H9 (cell line): ENCODE results near the gene SPATA18. TPM values are rescaled to one million over a fixed set of nuclear protein-coding genes. Genes with fewer than 3 reads are reported as not detected.

ENCODE experiments used
- DNase-seq: peaks from one replicate; pipeline ENCODE4 v3.0.0-alpha.2; 2017
- H2AFZ ChIP-seq: one replicate; pipeline ENCODE4 v1.6.1; 2013; ENCODE audit warnings: mild to moderate bottlenecking, low read length, control low read depth, moderate library complexity
- H2AK5ac ChIP-seq: 2 replicates; pipeline ENCODE4 v1.6.1; 2013; ENCODE audit warnings: low read length, control low read depth, mixed read lengths; ENCODE audit not compliant: insufficient read length
- H2BK120ac ChIP-seq: one replicate; pipeline ENCODE4 v1.6.1; 2013; ENCODE audit warnings: low read depth, mild to moderate bottlenecking, low read length, control low read depth, inconsistent platforms; ENCODE audit not compliant: poor library complexity, severe bottlenecking
- H2BK12ac ChIP-seq: 2 replicates; pipeline ENCODE4 v1.6.1; 2013; ENCODE audit warnings: low read length, control low read depth, mixed read lengths, low read depth; ENCODE audit not compliant: insufficient read length
- H2BK15ac ChIP-seq: 2 replicates; pipeline ENCODE4 v1.6.1; 2013; ENCODE audit warnings: low read depth, low read length, control low read depth
- H2BK20ac ChIP-seq: one replicate; pipeline ENCODE4 v1.6.1; 2013; ENCODE audit warnings: low read depth, mild to moderate bottlenecking, low read length, control low read depth, inconsistent platforms; ENCODE audit not compliant: poor library complexity, severe bottlenecking
- H2BK5ac ChIP-seq: 2 replicates; pipeline ENCODE4 v1.6.1; 2013; ENCODE audit warnings: low read length, control low read depth, mixed read lengths; ENCODE audit not compliant: insufficient read length
- H3K14ac ChIP-seq: 2 replicates; pipeline ENCODE4 v1.6.1; 2013; ENCODE audit warnings: low read length, control low read depth; ENCODE audit not compliant: insufficient read depth
- H3K18ac ChIP-seq: 2 replicates; pipeline ENCODE4 v1.6.1; 2013; ENCODE audit warnings: low read depth, mild to moderate bottlenecking, mixed read lengths, low read length, control low read depth; ENCODE audit not compliant: insufficient read length
- H3K23ac ChIP-seq: 2 replicates; pipeline ENCODE4 v1.6.1; 2013; ENCODE audit warnings: low read length, control low read depth, mixed read lengths, low read depth; ENCODE audit not compliant: insufficient read length
- H3K23me2 ChIP-seq: 2 replicates; pipeline ENCODE4 v1.6.1; 2013; ENCODE audit warnings: low read depth, mild to moderate bottlenecking, mixed read lengths, low read length, control low read depth; ENCODE audit not compliant: insufficient read length, poor library complexity, severe bottlenecking
- H3K27ac ChIP-seq: 2 replicates; pipeline ENCODE4 v1.5.1; 2013; ENCODE audit warnings: low read length, control low read depth, mixed read lengths, low read depth; ENCODE audit not compliant: insufficient read length
- H3K27me3 ChIP-seq: 2 replicates; pipeline ENCODE4 v1.6.1; 2013; ENCODE audit warnings: low read length, control low read depth, inconsistent platforms; ENCODE audit not compliant: insufficient read depth
- H3K4ac ChIP-seq: 2 replicates; pipeline ENCODE4 v1.6.1; 2013; ENCODE audit warnings: low read depth, mild to moderate bottlenecking, control low read depth, inconsistent platforms, low read length, moderate library complexity
- H3K4me1 ChIP-seq: 2 replicates; pipeline ENCODE4 v1.6.1; 2013; ENCODE audit warnings: low read length, control low read depth, inconsistent platforms; ENCODE audit not compliant: insufficient read depth
- H3K4me2 ChIP-seq: 2 replicates; pipeline ENCODE4 v1.6.1; 2013; ENCODE audit warnings: low read length, control low read depth, mixed read lengths; ENCODE audit not compliant: insufficient read length, insufficient read depth
- H3K56ac ChIP-seq: 2 replicates; pipeline ENCODE4 v1.6.1; 2013; ENCODE audit warnings: low read depth, mild to moderate bottlenecking, mixed read lengths, low read length, control low read depth; ENCODE audit not compliant: insufficient read length
- H3K79me1 ChIP-seq: 2 replicates; pipeline ENCODE4 v1.6.1; 2013; ENCODE audit warnings: low read depth, mild to moderate bottlenecking, moderate library complexity, low read length, control low read depth, inconsistent platforms; ENCODE audit not compliant: insufficient read depth, poor library complexity, severe bottlenecking
- H3K79me2 ChIP-seq: 2 replicates; pipeline ENCODE4 v1.6.1; 2013; ENCODE audit warnings: low read length, control low read depth, inconsistent platforms; ENCODE audit not compliant: insufficient read depth
- H3K9ac ChIP-seq: 2 replicates; pipeline ENCODE4 v1.6.1; 2013; ENCODE audit warnings: low read length, control low read depth, mixed read lengths; ENCODE audit not compliant: insufficient read length; ENCODE audit errors: extremely low read depth
- H3K9me3 ChIP-seq: one replicate; pipeline ENCODE4 v1.6.1; 2013; ENCODE audit warnings: low read depth, low read length, inconsistent platforms; ENCODE audit not compliant: control insufficient read depth
- H3T11ph ChIP-seq: one replicate; pipeline ENCODE4 v1.6.1; 2013; ENCODE audit warnings: mild to moderate bottlenecking, low read length, control low read depth, inconsistent platforms
- H4K20me1 ChIP-seq: one replicate; pipeline ENCODE4 v1.6.1; 2013; ENCODE audit not compliant: control insufficient read depth, insufficient read length, insufficient read depth
- H4K5ac ChIP-seq: 2 replicates; pipeline ENCODE4 v1.6.1; 2013; ENCODE audit warnings: low read depth, mild to moderate bottlenecking, mixed read lengths, low read length, control low read depth; ENCODE audit not compliant: insufficient read length
- H4K8ac ChIP-seq: replicated peaks from 2 replicates; pipeline ENCODE4 v1.6.1; 2013; ENCODE audit warnings: low read length, control low read depth, mixed read lengths, low read depth; ENCODE audit not compliant: insufficient read length
- H4K91ac ChIP-seq: 2 replicates; pipeline ENCODE4 v1.6.1; 2013; ENCODE audit warnings: low read depth, mild to moderate bottlenecking, moderate library complexity, mixed read lengths, low read length, control low read depth; ENCODE audit not compliant: insufficient read length
- H3K27ac Mint-ChIP-seq, 3 experiments: 2 replicates in 2 of 3; 3 replicates in 1 of 3; pipeline ENCODE4 v1.8.0; 2020 to 2021; ENCODE audit warnings: mixed read lengths in 3 of 3, mild to moderate bottlenecking in 1 of 3, moderate library complexity in 1 of 3
- H3K27me3 Mint-ChIP-seq: 2 replicates; pipeline ENCODE4 v1.8.0; 2021; ENCODE audit warnings: low read depth, mild to moderate bottlenecking, moderate library complexity, mixed read lengths
- H3K36me3 Mint-ChIP-seq, 3 experiments: 2 replicates in 2 of 3; 3 replicates in 1 of 3; pipeline ENCODE4 v1.8.0; 2020 to 2021; ENCODE audit warnings: low read depth in 3 of 3, mixed read lengths in 3 of 3; ENCODE audit not compliant: insufficient read depth in 1 of 3
- H3K4me1 Mint-ChIP-seq, 2 experiments: 2 replicates each; pipeline ENCODE4 v1.8.0; 2020; ENCODE audit warnings: mixed read lengths in 2 of 2
- H3K4me3 Mint-ChIP-seq, 2 experiments: 2 replicates in 1 of 2; 3 replicates in 1 of 2; pipeline ENCODE4 v1.8.0; 2020 to 2021; ENCODE audit warnings: mild to moderate bottlenecking in 2 of 2, mixed read lengths in 2 of 2, moderate library complexity in 1 of 2
- H3K9me3 Mint-ChIP-seq, 2 experiments: 2 replicates in 1 of 2; 3 replicates in 1 of 2; pipeline ENCODE4 v1.8.0; 2020; ENCODE audit warnings: mild to moderate bottlenecking in 2 of 2, mixed read lengths in 2 of 2, moderate library complexity in 1 of 2
- WGBS: extraction: QIAGEN DNeasy Blood & Tissue Kit; methylation state at CpG from one replicate; pipeline ENCODE4 v1.1.7; 2013; ENCODE audit warnings: missing lambda C conversion rate, low lambda C conversion rate, mixed read lengths; ENCODE audit not compliant: insufficient read length; ENCODE audit errors: extremely low coverage; 5-methylcytosine and 5-hydroxymethylcytosine counted together
- total RNA-seq: library from RNA; stranded (reverse); gene quantifications from 2 replicates; pipeline ENCODE4 v1.2.1, GENCODE V29; 2021
- TF ChIP-seq, protein P1 (sequence below): fragments of 200-600 bp; sonication (generic); conservative IDR thresholded peaks from 3 replicates; pipeline ENCODE4 v1.8.0; 2021; ENCODE audit warnings: antibody characterized with exemption, mild to moderate bottlenecking

The SPATA18 gene
- total RNA-seq, 1 experiment from 2014 or later, result 3.9 TPM

DNA sequence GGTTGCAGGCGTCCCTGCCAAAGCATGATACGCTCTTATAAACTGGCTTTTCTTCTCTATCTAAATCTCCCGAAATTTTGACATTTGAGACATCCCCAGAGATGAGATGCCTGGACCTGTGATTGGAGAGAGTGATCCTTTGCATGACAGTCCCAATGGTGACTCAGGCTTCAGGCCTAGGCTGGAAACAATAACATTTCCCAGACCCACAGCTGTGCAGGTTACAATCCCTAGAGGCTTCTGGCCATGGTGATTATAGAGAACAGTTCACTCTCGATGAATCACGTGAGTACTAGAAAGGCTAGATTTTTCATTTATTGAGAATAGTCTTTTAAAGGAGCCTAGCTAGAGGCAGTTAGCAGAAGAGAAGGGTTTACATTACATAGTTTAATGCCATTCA, 75.9 kb downstream of the SPATA18 start:
- no peak overlapping the region for H4K5ac ChIP-seq
- H3K56ac ChIP-seq, result no peak overlapping the region
- no peak overlapping the region for H3K23ac ChIP-seq
- H3K9ac ChIP-seq, result no peak overlapping the region
- H4K8ac ChIP-seq, result no peak overlapping the region
- H2BK20ac ChIP-seq, result no peak overlapping the region
- no peaks in the 10 kb centered on the region for H4K20me1 ChIP-seq
- H3T11ph ChIP-seq, result no peak overlapping the region
- no peaks in the 10 kb centered on the region for H3K23me2 ChIP-seq
- no peaks in the 10 kb centered on the region for H3K79me1 ChIP-seq
- Mint-ChIP-seq H3K27ac (no peak overlapping the region), H3K4me1 (peaks cover 7 to 8% of the 10 kb centered on the region in 2 experiments), H3K9me3 (peaks cover 8 to 14% of the 10 kb centered on the region in 2 experiments), H3K4me3 (no peak overlapping the region), H3K36me3 (peaks cover 7 to 8% (median 7%) of the 10 kb centered on the region in 3 experiments; a peak in 5 of 7 replicates), H3K27me3 (no peaks in the 10 kb centered on the region)
- DNase-seq, result no peak
- no peak overlapping the region for H3K4ac ChIP-seq
- H3K14ac ChIP-seq, result no peak overlapping the region
- H2BK5ac ChIP-seq, result no peak overlapping the region
- no peak overlapping the region for H3K4me2 ChIP-seq
- no peak overlapping the region for H2BK15ac ChIP-seq
- no peak overlapping the region for H2AK5ac ChIP-seq
- no peaks in the 10 kb centered on the region for H3K9me3 ChIP-seq
- WGBS, result no CpG with 5 or more reads among the region's 5 CpGs
- no peak overlapping the region for H3K27ac ChIP-seq
- no peaks in the 10 kb centered on the region for H3K4me1 ChIP-seq
- H2BK120ac ChIP-seq, result no peak overlapping the region
- H2AFZ ChIP-seq, result no peak overlapping the region
- TF ChIP-seq, protein P1, sequence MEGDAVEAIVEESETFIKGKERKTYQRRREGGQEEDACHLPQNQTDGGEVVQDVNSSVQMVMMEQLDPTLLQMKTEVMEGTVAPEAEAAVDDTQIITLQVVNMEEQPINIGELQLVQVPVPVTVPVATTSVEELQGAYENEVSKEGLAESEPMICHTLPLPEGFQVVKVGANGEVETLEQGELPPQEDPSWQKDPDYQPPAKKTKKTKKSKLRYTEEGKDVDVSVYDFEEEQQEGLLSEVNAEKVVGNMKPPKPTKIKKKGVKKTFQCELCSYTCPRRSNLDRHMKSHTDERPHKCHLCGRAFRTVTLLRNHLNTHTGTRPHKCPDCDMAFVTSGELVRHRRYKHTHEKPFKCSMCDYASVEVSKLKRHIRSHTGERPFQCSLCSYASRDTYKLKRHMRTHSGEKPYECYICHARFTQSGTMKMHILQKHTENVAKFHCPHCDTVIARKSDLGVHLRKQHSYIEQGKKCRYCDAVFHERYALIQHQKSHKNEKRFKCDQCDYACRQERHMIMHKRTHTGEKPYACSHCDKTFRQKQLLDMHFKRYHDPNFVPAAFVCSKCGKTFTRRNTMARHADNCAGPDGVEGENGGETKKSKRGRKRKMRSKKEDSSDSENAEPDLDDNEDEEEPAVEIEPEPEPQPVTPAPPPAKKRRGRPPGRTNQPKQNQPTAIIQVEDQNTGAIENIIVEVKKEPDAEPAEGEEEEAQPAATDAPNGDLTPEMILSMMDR, result no peak
- no peak overlapping the region for H4K91ac ChIP-seq
- H3K18ac ChIP-seq, result no peak overlapping the region
- no peaks in the 10 kb centered on the region for H3K79me2 ChIP-seq
- no peaks in the 10 kb centered on the region for H3K27me3 ChIP-seq
- no peak overlapping the region for H2BK12ac ChIP-seq
